GM12878 (cell line): Measurements from ENCODE around the gene PTPN13. TPM values are rescaled to one million over a fixed set of nuclear protein-coding genes. Genes with fewer than 3 reads are reported as not detected.

Source experiments
- ATF7 ChIP-seq: fragments of 450-650 bp; IDR thresholded peaks from 2 replicates; pipeline ENCODE4 v1.6.1; 2016; ENCODE audit warnings: low read depth, mild to moderate bottlenecking
- BCL11A ChIP-seq: IDR thresholded peaks from 2 replicates; pipeline ENCODE4 v1.6.1; 2011; ENCODE audit warnings: low read depth, low read length
- CBX3 ChIP-seq: fragments of 200-600 bp; sonication (generic); IDR thresholded peaks from 2 replicates; pipeline ENCODE4 v1.6.1; 2016; ENCODE audit warnings: low read depth, borderline replicate concordance
- CHD2 ChIP-seq: IDR thresholded peaks from 2 replicates; pipeline ENCODE4 v1.6.1; 2011; ENCODE audit warnings: low read depth, low read length, improper control_type of control experiment, borderline replicate concordance
- GATAD2B ChIP-seq: fragments of 450-650 bp; conservative IDR thresholded peaks from 2 replicates; pipeline ENCODE4 v1.6.1; 2017; ENCODE audit warnings: low read depth, mild to moderate bottlenecking, moderate library complexity
- IKZF2 ChIP-seq, 2 experiments: fragments of 450-650 bp; IDR thresholded peaks; 2 replicates each; pipeline ENCODE4 v1.6.1; 2017; ENCODE audit warnings: mild to moderate bottlenecking in 2 of 2, moderate library complexity in 2 of 2
- JUNB ChIP-seq: IDR thresholded peaks from 2 replicates; pipeline ENCODE4 v1.6.1; 2016; ENCODE audit warnings: antibody characterized with exemption, mild to moderate bottlenecking
- KDM1A ChIP-seq: fragments of 200-600 bp; sonication (generic); IDR thresholded peaks from 2 replicates; pipeline ENCODE4 v1.6.1; 2016; ENCODE audit warnings: borderline replicate concordance
- NBN ChIP-seq: fragments of 450-650 bp; IDR thresholded peaks from 2 replicates; pipeline ENCODE4 v1.6.1; 2016
- NR2C1 ChIP-seq: fragments of 450-650 bp; IDR thresholded peaks from 2 replicates; pipeline ENCODE4 v1.6.1; 2017; ENCODE audit warnings: antibody characterized with exemption, mild to moderate bottlenecking, moderate library complexity
- PAX5 ChIP-seq: IDR thresholded peaks from 2 replicates; pipeline ENCODE4 v1.6.1; 2011; ENCODE audit warnings: low read depth, low read length, borderline replicate concordance
- POU2F2 ChIP-seq: IDR thresholded peaks from 3 replicates; pipeline ENCODE4 v1.6.1; 2011; ENCODE audit warnings: low read depth, mild to moderate bottlenecking, low read length, borderline replicate concordance
- RBBP5 ChIP-seq: fragments of 200-600 bp; sonication (generic); conservative IDR thresholded peaks from 2 replicates; pipeline ENCODE4 v1.6.1; 2016
- RFX5 ChIP-seq: IDR thresholded peaks from 2 replicates; pipeline ENCODE4 v1.6.1; 2011; ENCODE audit warnings: low read depth, low read length, improper control_type of control experiment
- SMAD1 ChIP-seq: fragments of 450-650 bp; IDR thresholded peaks from 2 replicates; pipeline ENCODE4 v1.6.1; 2018; ENCODE audit warnings: mild to moderate bottlenecking, low read depth; ENCODE audit not compliant: partially characterized antibody
- SMC3 ChIP-seq: IDR thresholded peaks from 2 replicates; pipeline ENCODE4 v1.6.1; 2011; ENCODE audit warnings: low read length, improper control_type of control experiment, borderline replicate concordance
- SP1 ChIP-seq: IDR thresholded peaks from one replicate; pipeline ENCODE4 v1.6.1; 2011; ENCODE audit warnings: low read depth, low read length
- ZNF207 ChIP-seq: fragments of 450-650 bp; IDR thresholded peaks from 2 replicates; pipeline ENCODE4 v1.6.1; 2014; ENCODE audit warnings: antibody characterized with exemption, mild to moderate bottlenecking, borderline replicate concordance
- polyA plus RNA-seq, 11 experiments: library from polyadenylated mRNA; depleted of rRNA in 4 of 11; unstranded in 6 of 11; stranded (reverse) in 5 of 11; fragments of >200 nt; fragmentation: Nextera tagmentation in 4 of 11; fragmentation: Illumina TruSeq in 1 of 11; extraction: Ambion mirVana in 4 of 11; extraction: Trizol in 1 of 11; gene quantifications; 1 replicate in 1 of 11; 2 replicates in 10 of 11; pipeline versions ENCODE4 v1.2.1 to v1.2.3, GENCODE V29; 2011 to 2016; ENCODE audit warnings: inconsistent platforms in 2 of 11, missing spikeins in 2 of 11, low read depth in 1 of 11
- total RNA-seq, 4 experiments: library from RNA; depleted of rRNA in 3 of 4; stranded (reverse); fragments of >200 nt in 3 of 4; fragmentation: Illumina TruSeq in 1 of 4; extraction: Trizol in 1 of 4; gene quantifications; 2 replicates each; pipeline versions ENCODE4 v1.2.1 to v1.2.3, GENCODE V29; 2013 to 2021
- TF ChIP-seq, protein P1 (sequence below): fragments of 450-650 bp; IDR thresholded peaks from 2 replicates; pipeline ENCODE4 v1.6.1; 2014; ENCODE audit warnings: mild to moderate bottlenecking
- TF ChIP-seq, protein P2 (sequence below): fragments of 450-650 bp; IDR thresholded peaks from 2 replicates; pipeline ENCODE4 v1.6.1; 2017; ENCODE audit warnings: borderline replicate concordance
- TF ChIP-seq, protein P3 (sequence below): fragments of 450-650 bp; IDR thresholded peaks from 2 replicates; pipeline ENCODE4 v1.6.1; 2017; ENCODE audit warnings: mild to moderate bottlenecking
- TF ChIP-seq, protein P4 (sequence below): IDR thresholded peaks from 2 replicates; pipeline ENCODE4 v1.6.1; 2011; ENCODE audit warnings: mild to moderate bottlenecking, low read depth, low read length, moderate library complexity; ENCODE audit not compliant: insufficient replicate concordance
- TF ChIP-seq, protein P5 (sequence below): IDR thresholded peaks from 2 replicates; pipeline ENCODE4 v1.6.1; 2011; ENCODE audit warnings: low read depth, mild to moderate bottlenecking, low read length, moderate library complexity, borderline replicate concordance; ENCODE audit errors: extremely low read depth
- TF ChIP-seq, protein P6 (sequence below): IDR thresholded peaks from 2 replicates; pipeline ENCODE4 v1.6.1; 2011; ENCODE audit warnings: borderline replicate concordance, low read depth, mild to moderate bottlenecking, moderate library complexity, mixed read lengths, low read length; ENCODE audit not compliant: insufficient read depth; ENCODE audit errors: extremely low read length

The PTPN13 gene
- total and polyA plus RNA-seq, 10 of the 15 experiments (the other 5 are each of a cell fraction or from before 2014, with no cell fraction given) = 8.5 to 69.4 (median 33.9) TPM

DNA sequence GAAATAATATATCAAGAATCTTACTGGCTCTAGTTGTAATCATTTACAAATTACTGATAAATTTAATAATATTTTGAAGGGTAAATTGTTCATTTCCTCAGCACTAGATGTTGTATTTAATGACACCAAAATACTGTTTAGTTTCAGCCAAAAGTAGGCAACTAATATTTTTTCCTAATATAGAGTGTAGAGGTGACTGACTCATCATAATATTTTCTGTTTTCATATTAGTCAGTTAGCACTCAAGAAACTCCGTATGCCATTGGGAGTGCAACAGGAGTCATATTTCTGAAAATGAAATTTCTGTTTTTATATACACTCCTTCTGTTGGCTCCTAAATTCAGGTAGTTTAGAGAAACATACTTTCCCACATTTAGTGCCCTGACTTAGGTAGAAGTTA lies 36.6 kb upstream of the PTPN13 start (continued):
- TF ChIP-seq, protein P1, sequence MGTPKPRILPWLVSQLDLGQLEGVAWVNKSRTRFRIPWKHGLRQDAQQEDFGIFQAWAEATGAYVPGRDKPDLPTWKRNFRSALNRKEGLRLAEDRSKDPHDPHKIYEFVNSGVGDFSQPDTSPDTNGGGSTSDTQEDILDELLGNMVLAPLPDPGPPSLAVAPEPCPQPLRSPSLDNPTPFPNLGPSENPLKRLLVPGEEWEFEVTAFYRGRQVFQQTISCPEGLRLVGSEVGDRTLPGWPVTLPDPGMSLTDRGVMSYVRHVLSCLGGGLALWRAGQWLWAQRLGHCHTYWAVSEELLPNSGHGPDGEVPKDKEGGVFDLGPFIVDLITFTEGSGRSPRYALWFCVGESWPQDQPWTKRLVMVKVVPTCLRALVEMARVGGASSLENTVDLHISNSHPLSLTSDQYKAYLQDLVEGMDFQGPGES = no peak
- TF ChIP-seq, protein P2, sequence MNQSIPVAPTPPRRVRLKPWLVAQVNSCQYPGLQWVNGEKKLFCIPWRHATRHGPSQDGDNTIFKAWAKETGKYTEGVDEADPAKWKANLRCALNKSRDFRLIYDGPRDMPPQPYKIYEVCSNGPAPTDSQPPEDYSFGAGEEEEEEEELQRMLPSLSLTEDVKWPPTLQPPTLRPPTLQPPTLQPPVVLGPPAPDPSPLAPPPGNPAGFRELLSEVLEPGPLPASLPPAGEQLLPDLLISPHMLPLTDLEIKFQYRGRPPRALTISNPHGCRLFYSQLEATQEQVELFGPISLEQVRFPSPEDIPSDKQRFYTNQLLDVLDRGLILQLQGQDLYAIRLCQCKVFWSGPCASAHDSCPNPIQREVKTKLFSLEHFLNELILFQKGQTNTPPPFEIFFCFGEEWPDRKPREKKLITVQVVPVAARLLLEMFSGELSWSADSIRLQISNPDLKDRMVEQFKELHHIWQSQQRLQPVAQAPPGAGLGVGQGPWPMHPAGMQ = no peak
- no peak for TF ChIP-seq KDM1A
- TF ChIP-seq, protein P3, sequence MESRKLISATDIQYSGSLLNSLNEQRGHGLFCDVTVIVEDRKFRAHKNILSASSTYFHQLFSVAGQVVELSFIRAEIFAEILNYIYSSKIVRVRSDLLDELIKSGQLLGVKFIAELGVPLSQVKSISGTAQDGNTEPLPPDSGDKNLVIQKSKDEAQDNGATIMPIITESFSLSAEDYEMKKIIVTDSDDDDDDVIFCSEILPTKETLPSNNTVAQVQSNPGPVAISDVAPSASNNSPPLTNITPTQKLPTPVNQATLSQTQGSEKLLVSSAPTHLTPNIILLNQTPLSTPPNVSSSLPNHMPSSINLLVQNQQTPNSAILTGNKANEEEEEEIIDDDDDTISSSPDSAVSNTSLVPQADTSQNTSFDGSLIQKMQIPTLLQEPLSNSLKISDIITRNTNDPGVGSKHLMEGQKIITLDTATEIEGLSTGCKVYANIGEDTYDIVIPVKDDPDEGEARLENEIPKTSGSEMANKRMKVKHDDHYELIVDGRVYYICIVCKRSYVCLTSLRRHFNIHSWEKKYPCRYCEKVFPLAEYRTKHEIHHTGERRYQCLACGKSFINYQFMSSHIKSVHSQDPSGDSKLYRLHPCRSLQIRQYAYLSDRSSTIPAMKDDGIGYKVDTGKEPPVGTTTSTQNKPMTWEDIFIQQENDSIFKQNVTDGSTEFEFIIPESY = no peak
- TF ChIP-seq ZNF207 = no peak
- TF ChIP-seq, protein P4, sequence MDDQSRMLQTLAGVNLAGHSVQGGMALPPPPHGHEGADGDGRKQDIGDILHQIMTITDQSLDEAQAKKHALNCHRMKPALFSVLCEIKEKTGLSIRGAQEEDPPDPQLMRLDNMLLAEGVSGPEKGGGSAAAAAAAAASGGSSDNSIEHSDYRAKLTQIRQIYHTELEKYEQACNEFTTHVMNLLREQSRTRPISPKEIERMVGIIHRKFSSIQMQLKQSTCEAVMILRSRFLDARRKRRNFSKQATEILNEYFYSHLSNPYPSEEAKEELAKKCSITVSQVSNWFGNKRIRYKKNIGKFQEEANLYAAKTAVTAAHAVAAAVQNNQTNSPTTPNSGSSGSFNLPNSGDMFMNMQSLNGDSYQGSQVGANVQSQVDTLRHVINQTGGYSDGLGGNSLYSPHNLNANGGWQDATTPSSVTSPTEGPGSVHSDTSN = no peak
- no peak for TF ChIP-seq RBBP5
- no peak for TF ChIP-seq POU2F2
- no peak for TF ChIP-seq NBN
- no peak for TF ChIP-seq SMC3
- TF ChIP-seq, protein P5, sequence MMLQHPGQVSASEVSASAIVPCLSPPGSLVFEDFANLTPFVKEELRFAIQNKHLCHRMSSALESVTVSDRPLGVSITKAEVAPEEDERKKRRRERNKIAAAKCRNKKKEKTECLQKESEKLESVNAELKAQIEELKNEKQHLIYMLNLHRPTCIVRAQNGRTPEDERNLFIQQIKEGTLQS = no peak
- no peak; the same call in 1 of the 2 replicates for TF ChIP-seq ATF7
- no peak for TF ChIP-seq GATAD2B
- peak; percentile 24 to 70; a peak in 3 of 4 replicates for TF ChIP-seq IKZF2 (IDR thresholded peaks at IDR 0.05)
- no peak for TF ChIP-seq SP1
- no peak for TF ChIP-seq PAX5
- TF ChIP-seq SMAD1 = no peak
- no peak for TF ChIP-seq CBX3
- TF ChIP-seq CHD2 = no peak
- TF ChIP-seq JUNB = peak; percentile 91
- no peak for TF ChIP-seq BCL11A
- TF ChIP-seq NR2C1 = no peak
- TF ChIP-seq RFX5 = no peak
- TF ChIP-seq, protein P6, sequence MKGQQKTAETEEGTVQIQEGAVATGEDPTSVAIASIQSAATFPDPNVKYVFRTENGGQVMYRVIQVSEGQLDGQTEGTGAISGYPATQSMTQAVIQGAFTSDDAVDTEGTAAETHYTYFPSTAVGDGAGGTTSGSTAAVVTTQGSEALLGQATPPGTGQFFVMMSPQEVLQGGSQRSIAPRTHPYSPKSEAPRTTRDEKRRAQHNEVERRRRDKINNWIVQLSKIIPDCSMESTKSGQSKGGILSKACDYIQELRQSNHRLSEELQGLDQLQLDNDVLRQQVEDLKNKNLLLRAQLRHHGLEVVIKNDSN = no peak
